GM19238 (cell line): Measurements from ENCODE around the gene NAP1L5.

Experiments
- DNase-seq: peaks from one replicate; pipeline ENCODE4 v3.0.0; 2011; ENCODE audit warnings: low spot score; ENCODE audit not compliant: insufficient read length

Gene NAP1L5

GRCh38 chr4:88697588-88698329, at the start of gene NAP1L5:
Gene NAP1L5 (minus strand): TSS chr4:88697829. CDS start chr4:88697754, 75 bp downstream.
- peak; percentile 10 for DNase-seq

GRCh38 chr4:88747351-88747750, 49.7 kb upstream of the NAP1L5 start:
- DNase-seq = no peak

- DNase-seq = no peak
These were observed 48.6 kb upstream of the NAP1L5 start for GRCh38 chr4:88746206-88746605.

GRCh38 chr4:88745581-88746163, 48.0 kb upstream of the NAP1L5 start:
- no peak for DNase-seq

- no peak for DNase-seq
These were observed 47.5 kb upstream of the NAP1L5 start for GRCh38 chr4:88745175-88745574.

- DNase-seq = no peak
These were observed 47.0 kb upstream of the NAP1L5 start for GRCh38 chr4:88744609-88745008.

- DNase-seq = no peak
These were observed 46.1 kb upstream of the NAP1L5 start for GRCh38 chr4:88743696-88744095.

GRCh38 chr4:88742561-88742960, 44.9 kb upstream of the NAP1L5 start:
- no peak for DNase-seq

- DNase-seq = no peak
These were observed 40.6 kb upstream of the NAP1L5 start for GRCh38 chr4:88738180-88738579.

- DNase-seq = peak; percentile 49
These were observed 39.8 kb upstream of the NAP1L5 start for GRCh38 chr4:88737307-88737941.

GRCh38 chr4:88736264-88736663, 38.6 kb upstream of the NAP1L5 start:
- DNase-seq = no peak

GRCh38 chr4:88735564-88735963, 37.9 kb upstream of the NAP1L5 start:
- DNase-seq = no peak

GRCh38 chr4:88734403-88734949, 36.8 kb upstream of the NAP1L5 start:
- DNase-seq = no peak

- DNase-seq = no peak
These were observed 35.2 kb upstream of the NAP1L5 start for GRCh38 chr4:88732714-88733368.

- no peak for DNase-seq
These were observed 33.8 kb upstream of the NAP1L5 start for GRCh38 chr4:88731381-88731780.

GRCh38 chr4:88730811-88731210, 33.2 kb upstream of the NAP1L5 start:
- no peak for DNase-seq

GRCh38 chr4:88729146-88729760, 31.6 kb upstream of the NAP1L5 start:
- no peak for DNase-seq

- DNase-seq = no peak
These were observed 30.5 kb upstream of the NAP1L5 start for GRCh38 chr4:88728146-88728545.

- DNase-seq = no peak
These were observed 28.4 kb upstream of the NAP1L5 start for GRCh38 chr4:88725986-88726385.

GRCh38 chr4:88725143-88725542, 27.5 kb upstream of the NAP1L5 start:
- no peak for DNase-seq

- DNase-seq = no peak
These were observed 26.8 kb upstream of the NAP1L5 start for GRCh38 chr4:88724406-88724805.
